ENCODE results near the gene DUXA. TPM values are rescaled to one million over a fixed set of nuclear protein-coding genes. Genes with fewer than 3 reads are reported as not detected.

Gene DUXA
- total and polyA plus RNA-seq, 2 donors (not counting 3 experiments of a cell fraction or from before 2014, with no cell fraction given) = not detected

- TF ChIP-seq CTCF (IDR thresholded peaks at IDR 0.05; ENCODE audit: extremely low read depth in 1 of 2, insufficient read depth in 1 of 2, low read depth in 1 of 2, low read length in 2 of 2) (no peak), EZH2 (IDR thresholded peaks at IDR 0.05; ENCODE audit: borderline replicate concordance, low read depth, low read length, severe bottlenecking) (no peak), FOS (IDR thresholded peaks at IDR 0.05; ENCODE audit: borderline replicate concordance, insufficient read depth, low read length) (no peak), GATA2 (IDR thresholded peaks at IDR 0.05; ENCODE audit: insufficient read depth, insufficient read length, low read depth, low read length) (no peak), POLR2AphosphoS5 (IDR thresholded peaks at IDR 0.05; ENCODE audit: insufficient read depth, low read depth, low read length) (no peak), MYC (IDR thresholded peaks at IDR 0.05; ENCODE audit: low read depth, low read length) (no peak), JUN (IDR thresholded peaks at IDR 0.05; ENCODE audit: borderline replicate concordance, insufficient read depth, insufficient read length, low read depth) (no peak), POLR2A (IDR thresholded peaks at IDR 0.05; ENCODE audit: low read depth, low read length) (no peak)
- TF ChIP-seq, protein P1, sequence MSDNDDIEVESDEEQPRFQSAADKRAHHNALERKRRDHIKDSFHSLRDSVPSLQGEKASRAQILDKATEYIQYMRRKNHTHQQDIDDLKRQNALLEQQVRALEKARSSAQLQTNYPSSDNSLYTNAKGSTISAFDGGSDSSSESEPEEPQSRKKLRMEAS (IDR thresholded peaks at IDR 0.05; ENCODE audit: insufficient read depth, insufficient read length) = no peak
- Histone ChIP-seq H4K20me1 (replicated peaks; ENCODE audit: control insufficient read depth, extremely low read depth, insufficient read depth, low read length) (no peaks in the 10 kb centered on the region), H3K4me3 (replicated peaks in 1 of 3; ENCODE audit: insufficient read depth in 1 of 3, low read depth in 1 of 3, low read length in 3 of 3) (no peak overlapping the region), H3K9ac (replicated peaks; ENCODE audit: extremely low read depth, insufficient read depth, low read length) (no peak overlapping the region), H3K27me3 (ENCODE audit: control insufficient read depth in 2 of 2, insufficient read depth in 2 of 2, low read length in 2 of 2) (no peaks in the 10 kb centered on the region), H3K27ac (ENCODE audit: insufficient read depth, low read depth, low read length) (no peak overlapping the region), H2AFZ (ENCODE audit: low read depth, low read length) (no peak overlapping the region), H3K9me3 (replicated peaks; ENCODE audit: control insufficient read depth, insufficient read depth, low read length) (peaks cover 2% of the 10 kb centered on the region), H3K4me1 (ENCODE audit: control insufficient read depth, extremely low read depth, insufficient read depth, low read length) (no peaks in the 10 kb centered on the region), H3K9me1 (replicated peaks; ENCODE audit: control insufficient read depth, extremely low read depth, insufficient read depth, low read length) (no peaks in the 10 kb centered on the region), H3K36me3 (ENCODE audit: control insufficient read depth in 2 of 2, extremely low read depth in 1 of 2, insufficient read depth in 2 of 2, low read length in 2 of 2) (no peaks in the 10 kb centered on the region), H3K4me2 (ENCODE audit: insufficient read depth, low read length) (no peak overlapping the region), H3K79me2 (ENCODE audit: control insufficient read depth, insufficient read depth, low read length) (no peaks in the 10 kb centered on the region)
- dilution Hi-C loops (cut with MboI; ENCODE audit: extremely low pct_ligation_motif_present, low sequenced_read_pairs) = no loop called here
- FAIRE-seq (no peak), DNase-seq (ENCODE audit: low read depth, low spot score) (no peak)
- ChIA-PET CTCF (no interaction called here), POLR2A (no interaction called here)
- intact Hi-C loops (cut with micrococcal nuclease) = loop anchor here (2.0 kb wide), 2 partner anchors 633 to 1049 kb away; no protein-coding TSS in a partner anchor
- BruUV-seq (replicated peaks) = no TSS peak
Measured at GRCh38 chr19:57105976-57106721, 61.1 kb downstream of the DUXA start.

Small RNA genes within 50 kb of the gene (small RNA-seq; reads per million reads assigned to genes)
- gene AC025588.3 (ENCODE audit: insufficient read depth, insufficient read length, low read depth, low replicate concordance) = not detected

Other genes with a start within 250 kb of the DUXA start
- not detected in 2 replicates for gene USP29, start 47.5 kb downstream of the DUXA start, total RNA-seq
- not detected in 2 replicates for gene USP29, start 47.5 kb downstream of the DUXA start, polyA plus RNA-seq
- not detected in 2 replicates for gene ZIM3, start 22.3 kb downstream of the DUXA start, total RNA-seq
- not detected in 2 replicates for gene ZIM3, start 22.3 kb downstream of the DUXA start, polyA plus RNA-seq
- 18.2 and 20.5 TPM in 2 replicates for gene ZNF264, start 24.0 kb upstream of the DUXA start, total RNA-seq
- gene ZNF264, start 24.0 kb upstream of the DUXA start, polyA plus RNA-seq = 3.9 and 4.4 TPM in 2 replicates
- gene AURKC, start 63.5 kb upstream of the DUXA start, total RNA-seq = 0.82 and 1.7 TPM in 2 replicates
- 0.55 and 0.68 TPM in 2 replicates for gene AURKC, start 63.5 kb upstream of the DUXA start, polyA plus RNA-seq
- 8.6 and 8.7 TPM in 2 replicates for gene ZNF805, start 73.1 kb upstream of the DUXA start, total RNA-seq
- 1.6 TPM in 2 replicates for gene ZNF805, start 73.1 kb upstream of the DUXA start, polyA plus RNA-seq
- gene ZNF460, start 113.0 kb upstream of the DUXA start, total RNA-seq = 26.9 and 29.3 TPM in 2 replicates
- gene ZNF460, start 113.0 kb upstream of the DUXA start, polyA plus RNA-seq = 4.1 and 4.5 TPM in 2 replicates
- gene ZNF543, start 153.0 kb upstream of the DUXA start, total RNA-seq = 4.5 and 5.3 TPM in 2 replicates
- 1.1 TPM in 2 replicates for gene ZNF543, start 153.0 kb upstream of the DUXA start, polyA plus RNA-seq
- gene ZNF304, start 183.8 kb upstream of the DUXA start, total RNA-seq = 5.3 and 5.6 TPM in 2 replicates
- 2.4 and 2.5 TPM in 2 replicates for gene ZNF304, start 183.8 kb upstream of the DUXA start, polyA plus RNA-seq
- 6.3 and 7.5 TPM in 2 replicates for gene TRAPPC2B, start 196.1 kb upstream of the DUXA start, total RNA-seq
- 21.1 and 24.3 TPM in 2 replicates for gene TRAPPC2B, start 196.1 kb upstream of the DUXA start, polyA plus RNA-seq
- 2.7 and 3.2 TPM in 2 replicates for gene ZNF547, start 196.1 kb upstream of the DUXA start, total RNA-seq
- gene ZNF547, start 196.1 kb upstream of the DUXA start, polyA plus RNA-seq = 1.9 and 3.1 TPM in 2 replicates
- 7.8 and 8.8 TPM in 2 replicates for gene ZNF548, start 222.4 kb upstream of the DUXA start, total RNA-seq
- 7.5 and 7.7 TPM in 2 replicates for gene ZNF548, start 222.4 kb upstream of the DUXA start, polyA plus RNA-seq
- 4.7 and 6.4 TPM in 2 replicates for gene ZNF17, start 243.7 kb upstream of the DUXA start, total RNA-seq
- gene ZNF17, start 243.7 kb upstream of the DUXA start, polyA plus RNA-seq = 2.4 and 3.0 TPM in 2 replicates